Adipocyte (in vitro differentiated cells): Measurements from ENCODE around the gene P2RX6.
A peak's percentile ranks its signal among the peaks of the same experiment; 100 is the strongest.
"Not testable (repeated sequence)": the region's sequence is repeated elsewhere in the genome, so short reads cannot be mapped to it uniquely, and the experiment has no call there.

Experiments used
- DNase-seq: peaks from one replicate; pipeline ENCODE4 v3.0.0-alpha.2; 2015; ENCODE audit warnings: low read depth
- H3K27me3 ChIP-seq: replicated peaks from 2 replicates; pipeline ENCODE4 v1.7.0; 2013; ENCODE audit warnings: mild to moderate bottlenecking, low read length, moderate library complexity; ENCODE audit not compliant: control insufficient read depth, insufficient read depth
- H3K36me3 ChIP-seq: 2 replicates; pipeline ENCODE4 v1.7.0; 2013; ENCODE audit warnings: low read length, mild to moderate bottlenecking, moderate library complexity; ENCODE audit not compliant: control insufficient read depth, insufficient read depth, severe bottlenecking
- H3K4me1 ChIP-seq: 2 replicates; pipeline ENCODE4 v1.7.0; 2013; ENCODE audit warnings: mild to moderate bottlenecking, low read length, moderate library complexity; ENCODE audit not compliant: control insufficient read depth, insufficient read depth
- H3K4me3 ChIP-seq: 2 replicates; pipeline ENCODE4 v1.7.0; 2013; ENCODE audit warnings: mild to moderate bottlenecking, low read length, moderate library complexity
- H3K9ac ChIP-seq: 2 replicates; pipeline ENCODE4 v1.7.0; 2013; ENCODE audit warnings: mild to moderate bottlenecking, low read length, moderate library complexity
- H3K9me3 ChIP-seq: 2 replicates; pipeline ENCODE4 v1.7.0; 2013; ENCODE audit warnings: mild to moderate bottlenecking, low read length, moderate library complexity; ENCODE audit not compliant: control insufficient read depth

Gene P2RX6

GRCh38 chr22:20997536-20998257 lies 17.3 kb upstream of the P2RX6 start:
- no peak overlapping the region for H3K9ac ChIP-seq
- H3K4me1 ChIP-seq = peaks cover 15% of the 10 kb centered on the region
- H3K4me3 ChIP-seq = no peak overlapping the region
- no peaks in the 10 kb centered on the region for H3K27me3 ChIP-seq
- H3K9me3 ChIP-seq = no peaks in the 10 kb centered on the region
- no peak for DNase-seq
- peaks cover 50% of the 10 kb centered on the region for H3K36me3 ChIP-seq

DNA sequence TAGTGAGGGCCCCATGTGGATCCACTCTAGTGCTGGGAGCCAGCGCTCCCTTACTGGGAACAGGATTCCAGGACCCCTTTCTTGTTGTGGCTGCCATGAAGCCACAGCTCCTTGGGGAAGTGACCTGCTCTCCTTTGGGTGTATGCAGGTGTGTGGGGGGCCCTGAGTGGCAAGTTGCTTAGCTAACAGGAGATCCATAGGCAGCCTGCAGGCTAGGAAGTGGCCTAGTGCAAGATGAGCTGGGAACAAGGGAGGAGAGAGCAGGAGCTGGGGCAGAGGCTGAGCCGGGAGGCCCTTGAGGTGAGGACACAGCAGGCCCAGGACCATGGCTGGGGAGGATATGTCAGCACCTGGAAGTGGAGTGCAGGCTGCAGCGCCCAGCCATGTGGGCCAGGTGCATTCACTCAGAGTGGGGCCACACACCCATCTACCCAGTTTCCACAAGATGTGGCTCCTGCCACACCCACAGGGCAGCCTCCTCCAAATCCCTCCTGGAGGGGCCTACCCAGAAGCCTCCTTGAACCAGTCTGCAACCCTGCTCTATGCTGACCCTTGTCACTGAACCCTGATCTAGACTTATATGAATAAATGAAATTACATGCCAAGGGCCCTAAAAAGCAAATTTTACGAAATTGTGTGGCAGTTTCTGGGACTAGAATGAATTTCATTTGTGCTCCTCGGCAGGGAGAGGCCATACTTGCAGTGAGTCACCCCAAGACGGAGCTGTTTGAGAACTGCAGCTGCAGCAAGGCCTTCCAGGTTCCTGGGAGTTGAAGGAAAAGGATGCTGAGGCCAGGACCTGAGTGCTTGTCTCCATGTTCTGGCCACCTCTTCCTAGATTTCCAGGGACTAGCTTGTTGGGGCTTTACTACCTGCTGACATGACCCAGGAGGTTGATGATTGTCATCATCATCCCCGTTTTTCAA lies 16.3 kb upstream of the P2RX6 start:
- Histone ChIP-seq H3K4me1 (peaks cover 25% of the 10 kb centered on the region), H3K4me3 (no peak overlapping the region), H3K27me3 (no peaks in the 10 kb centered on the region), H3K36me3 (peaks cover 42% of the 10 kb centered on the region), H3K9ac (peak overlapping the region; percentile 99), H3K9me3 (no peaks in the 10 kb centered on the region)
- DNase-seq = no peak

- Histone ChIP-seq H3K4me3 (no peak overlapping the region), H3K27me3 (no peaks in the 10 kb centered on the region), H3K9ac (peak overlapping the region; percentile 99), H3K36me3 (peaks cover 37% of the 10 kb centered on the region), H3K4me1 (peaks cover 28% of the 10 kb centered on the region), H3K9me3 (no peaks in the 10 kb centered on the region)
- DNase-seq = no peak
Measured at GRCh38 chr22:20999350-21000206, 15.4 kb upstream of the P2RX6 start.

GRCh38 chr22:21000207-21000986 lies 14.6 kb upstream of the P2RX6 start:
- Histone ChIP-seq H3K9me3 (no peaks in the 10 kb centered on the region), H3K9ac (peak overlapping the region; percentile 99), H3K4me3 (peak overlapping the region; percentile 96), H3K4me1 (peaks cover 28% of the 10 kb centered on the region), H3K36me3 (peaks cover 34% of the 10 kb centered on the region), H3K27me3 (no peaks in the 10 kb centered on the region)
- DNase-seq = peak; percentile 23

GRCh38 chr22:21000987-21001600 lies 13.9 kb upstream of the P2RX6 start:
- DNase-seq = no peak
- H3K4me1 ChIP-seq = peaks cover 28% of the 10 kb centered on the region
- H3K4me3 ChIP-seq = peak overlapping the region; percentile 96
- H3K9me3 ChIP-seq = no peaks in the 10 kb centered on the region
- H3K36me3 ChIP-seq = peaks cover 31% of the 10 kb centered on the region
- H3K9ac ChIP-seq = peak overlapping the region; percentile 99
- H3K27me3 ChIP-seq = no peaks in the 10 kb centered on the region

GRCh38 chr22:21001601-21002325 lies 13.2 kb upstream of the P2RX6 start, which contains the start of gene THAP7:
TSS of gene THAP7 (minus strand) at chr22:21002118. CDS start at chr22:21001911, 207 bp downstream.
- Histone ChIP-seq H3K9ac (peak within 1 kb of the TSS; percentile 99), H3K9me3 (no peaks in the 10 kb centered on the region), H3K36me3 (peaks cover 26% of the 10 kb centered on the region), H3K4me1 (peaks cover 28% of the 10 kb centered on the region), H3K4me3 (peak within 1 kb of the TSS; percentile 96), H3K27me3 (no peaks in the 10 kb centered on the region)
- DNase-seq = peak; percentile 98

- H3K9ac ChIP-seq = no peak overlapping the region
- peaks cover 28% of the 10 kb centered on the region for H3K4me1 ChIP-seq
- H3K27me3 ChIP-seq = no peaks in the 10 kb centered on the region
- peak overlapping the region; percentile 96 for H3K4me3 ChIP-seq
- no peak for DNase-seq
- peaks cover 12% of the 10 kb centered on the region for H3K36me3 ChIP-seq
- no peaks in the 10 kb centered on the region for H3K9me3 ChIP-seq
Measured at GRCh38 chr22:21003782-21004181, 11.2 kb upstream of the P2RX6 start.

- not testable (repeated sequence) for H3K36me3 ChIP-seq, DNase-seq, H3K9me3 ChIP-seq, H3K27me3 ChIP-seq, H3K4me1 ChIP-seq, H3K9ac ChIP-seq, H3K4me3 ChIP-seq
Measured at GRCh38 chr22:21009208-21009607, 5.8 kb upstream of the P2RX6 start.

DNA sequence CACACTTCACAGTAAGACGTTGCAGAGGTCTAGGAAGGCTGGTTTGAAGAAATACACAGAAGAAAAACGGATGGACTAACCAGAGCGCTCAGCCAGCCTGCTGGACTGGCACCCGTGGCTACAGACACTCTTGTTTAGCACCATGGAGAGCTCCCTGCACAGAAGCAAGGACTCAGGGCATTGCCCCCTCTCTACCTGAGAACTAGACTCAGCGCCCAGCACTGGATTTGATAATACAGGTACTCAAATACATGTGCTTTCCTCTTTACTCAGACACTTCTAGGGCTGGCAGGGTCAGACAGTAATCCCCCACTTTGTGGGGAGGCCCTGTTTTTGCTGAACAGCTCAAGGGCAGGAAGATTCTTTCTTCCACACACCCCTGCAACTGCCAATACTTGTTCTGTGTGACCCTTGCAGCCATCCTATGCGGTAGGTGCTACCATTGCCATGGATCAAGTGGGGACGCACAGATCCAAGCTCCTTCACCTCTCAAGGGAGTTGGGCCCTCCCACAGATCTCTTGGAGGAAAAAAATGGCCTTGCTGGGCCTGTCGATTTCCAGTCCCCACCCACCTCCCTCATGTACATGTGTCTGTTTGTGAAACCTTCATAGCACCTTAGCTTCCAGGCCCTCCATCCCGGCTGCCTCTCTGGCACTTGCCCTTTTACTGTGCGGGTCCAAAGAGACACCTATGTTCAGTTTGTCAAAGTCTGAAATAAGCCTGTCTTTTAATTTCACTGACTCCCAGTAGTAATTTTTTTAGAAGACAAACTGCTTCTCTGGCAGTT lies 5.1 kb upstream of the P2RX6 start:
- no peak overlapping the region for H3K9ac ChIP-seq
- H3K9me3 ChIP-seq = no peaks in the 10 kb centered on the region
- DNase-seq = peak; percentile 66
- H3K4me1 ChIP-seq = peaks cover 11% of the 10 kb centered on the region
- H3K27me3 ChIP-seq = no peaks in the 10 kb centered on the region
- H3K4me3 ChIP-seq = no peak overlapping the region
- no peaks in the 10 kb centered on the region for H3K36me3 ChIP-seq
